Hepatocyte (in vitro differentiated cells): Measurements from ENCODE around the gene LECT2. TPM values are rescaled to one million over a fixed set of nuclear protein-coding genes. Genes with fewer than 3 reads are reported as not detected.

Experiments
- DNase-seq: peaks from one replicate; pipeline ENCODE4 v3.0.0-alpha.2; 2016; ENCODE audit warnings: low spot score
- H2AFZ ChIP-seq: fragments of 200-600 bp; sonication (generic); 2 replicates; pipeline ENCODE4 v1.6.0; 2016; ENCODE audit warnings: antibody characterized with exemption, mild to moderate bottlenecking
- H3K27ac ChIP-seq: fragments of 200-600 bp; sonication (generic); 2 replicates; pipeline ENCODE4 v1.5.1; 2016; ENCODE audit warnings: mild to moderate bottlenecking
- H3K27me3 ChIP-seq: fragments of 200-600 bp; sonication (generic); 2 replicates; pipeline ENCODE4 v1.6.1; 2016
- H3K36me3 ChIP-seq: fragments of 200-600 bp; sonication (generic); replicated peaks from 2 replicates; pipeline ENCODE4 v1.5.1; 2016; ENCODE audit warnings: low read depth; ENCODE audit not compliant: insufficient read depth
- H3K4me1 ChIP-seq: fragments of 200-600 bp; sonication (generic); 2 replicates; pipeline ENCODE4 v1.5.1; 2016; ENCODE audit warnings: mild to moderate bottlenecking, moderate library complexity; ENCODE audit not compliant: insufficient read depth
- H3K4me2 ChIP-seq: fragments of 200-600 bp; sonication (generic); 2 replicates; pipeline ENCODE4 v1.6.0; 2016
- H3K4me3 ChIP-seq: fragments of 200-600 bp; sonication (generic); 2 replicates; pipeline ENCODE4 v1.5.1; 2016; ENCODE audit warnings: mild to moderate bottlenecking
- H3K79me2 ChIP-seq: fragments of 200-600 bp; sonication (generic); 2 replicates; pipeline ENCODE4 v1.6.0; 2017; ENCODE audit warnings: mild to moderate bottlenecking
- H3K9me2 ChIP-seq: fragments of 200-600 bp; sonication (generic); replicated peaks from 2 replicates; pipeline ENCODE4 v1.6.0; 2017; ENCODE audit warnings: mild to moderate bottlenecking; ENCODE audit not compliant: insufficient read depth
- H3K9me3 ChIP-seq: fragments of 200-600 bp; sonication (generic); 2 replicates; pipeline ENCODE4 v1.5.1; 2016; ENCODE audit warnings: low read depth, mild to moderate bottlenecking
- H4K20me1 ChIP-seq: fragments of 200-600 bp; sonication (generic); 2 replicates; pipeline ENCODE4 v1.6.0; 2016; ENCODE audit warnings: mild to moderate bottlenecking; ENCODE audit not compliant: insufficient read depth, poor library complexity, severe bottlenecking
- EZH2 ChIP-seq: fragments of 200-600 bp; sonication (generic); IDR thresholded peaks from 2 replicates; pipeline ENCODE4 v1.6.1; 2016; ENCODE audit warnings: antibody characterized with exemption, mild to moderate bottlenecking, borderline replicate concordance
- EZH2phosphoT487 ChIP-seq: fragments of 200-600 bp; sonication (generic); IDR thresholded peaks from one replicate; pipeline ENCODE4 v1.6.1; 2018; ENCODE audit warnings: antibody characterized with exemption, mild to moderate bottlenecking, low read depth, moderate library complexity; ENCODE audit not compliant: unreplicated experiment, severe bottlenecking
- WGBS: methylation state at CpG from one replicate; pipeline ENCODE4 v1.1.6; 2016; ENCODE audit warnings: low lambda C conversion rate; ENCODE audit errors: missing lambda C conversion rate; 5-methylcytosine and 5-hydroxymethylcytosine counted together
- polyA plus RNA-seq: library from polyadenylated mRNA; unstranded; fragments of >200 nt; fragmentation: Nextera tagmentation; extraction: Ambion mirVana; gene quantifications from 2 replicates; pipeline ENCODE4 v1.2.1, GENCODE V29; 2016
- total RNA-seq: library from RNA; depleted of rRNA; stranded (reverse); fragments of >200 nt; gene quantifications from 2 replicates; pipeline ENCODE4 v1.2.3, GENCODE V29; 2014
- TF ChIP-seq, protein P1 (sequence below): fragments of 200-600 bp; sonication (generic); IDR thresholded peaks from 2 replicates; pipeline ENCODE4 v1.5.1; 2016; ENCODE audit warnings: antibody characterized with exemption, mild to moderate bottlenecking; ENCODE audit not compliant: poor library complexity

Gene LECT2
- total RNA-seq (25.0 and 29.6 TPM in 2 replicates), polyA plus RNA-seq (6.3 and 12.3 TPM in 2 replicates)

DNA sequence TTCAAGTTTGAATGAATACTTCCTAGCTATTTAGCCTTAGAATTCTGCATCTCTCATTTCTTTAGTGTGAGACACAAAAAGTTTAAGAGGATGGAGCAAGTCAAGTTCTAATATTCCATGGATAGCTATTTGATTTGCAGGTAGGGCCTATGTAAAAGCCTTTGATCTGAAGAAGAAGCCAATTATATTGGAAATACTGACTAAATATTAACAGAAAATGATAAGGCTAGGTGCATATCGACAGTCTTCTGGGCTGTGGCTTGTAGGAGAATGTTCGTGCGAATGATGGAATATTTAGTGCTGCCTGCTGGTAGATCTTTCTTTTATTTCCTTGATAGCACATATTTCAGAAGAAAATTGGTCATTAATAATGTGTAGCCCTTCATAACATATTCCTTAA is at the start of gene LECT2:
TSS of gene LECT2 (minus strand) at position 85 of the 400 bp plus-strand sequence. CDS start 150 bp downstream, outside the sequence.
- no peak within 1 kb of the TSS for H2AFZ ChIP-seq
- no peaks in the 10 kb centered on the region for H4K20me1 ChIP-seq
- no peak for TF ChIP-seq EZH2phosphoT487
- no peak for TF ChIP-seq EZH2
- TF ChIP-seq, protein P1, sequence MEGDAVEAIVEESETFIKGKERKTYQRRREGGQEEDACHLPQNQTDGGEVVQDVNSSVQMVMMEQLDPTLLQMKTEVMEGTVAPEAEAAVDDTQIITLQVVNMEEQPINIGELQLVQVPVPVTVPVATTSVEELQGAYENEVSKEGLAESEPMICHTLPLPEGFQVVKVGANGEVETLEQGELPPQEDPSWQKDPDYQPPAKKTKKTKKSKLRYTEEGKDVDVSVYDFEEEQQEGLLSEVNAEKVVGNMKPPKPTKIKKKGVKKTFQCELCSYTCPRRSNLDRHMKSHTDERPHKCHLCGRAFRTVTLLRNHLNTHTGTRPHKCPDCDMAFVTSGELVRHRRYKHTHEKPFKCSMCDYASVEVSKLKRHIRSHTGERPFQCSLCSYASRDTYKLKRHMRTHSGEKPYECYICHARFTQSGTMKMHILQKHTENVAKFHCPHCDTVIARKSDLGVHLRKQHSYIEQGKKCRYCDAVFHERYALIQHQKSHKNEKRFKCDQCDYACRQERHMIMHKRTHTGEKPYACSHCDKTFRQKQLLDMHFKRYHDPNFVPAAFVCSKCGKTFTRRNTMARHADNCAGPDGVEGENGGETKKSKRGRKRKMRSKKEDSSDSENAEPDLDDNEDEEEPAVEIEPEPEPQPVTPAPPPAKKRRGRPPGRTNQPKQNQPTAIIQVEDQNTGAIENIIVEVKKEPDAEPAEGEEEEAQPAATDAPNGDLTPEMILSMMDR = no peak
- no peak within 1 kb of the TSS for H3K27ac ChIP-seq
- no peak within 1 kb of the TSS for H3K4me2 ChIP-seq
- DNase-seq = no peak
- 76% methylated on average over 3 of the region's 3 CpGs for WGBS
- no peaks in the 10 kb centered on the region for H3K36me3 ChIP-seq
- H3K79me2 ChIP-seq = no peaks in the 10 kb centered on the region
- H3K9me3 ChIP-seq = no peaks in the 10 kb centered on the region
- no peaks in the 10 kb centered on the region for H3K9me2 ChIP-seq
- H3K4me3 ChIP-seq = no peak within 1 kb of the TSS
- peaks cover 4% of the 10 kb centered on the region for H3K4me1 ChIP-seq
- H3K27me3 ChIP-seq = no peaks in the 10 kb centered on the region

DNA sequence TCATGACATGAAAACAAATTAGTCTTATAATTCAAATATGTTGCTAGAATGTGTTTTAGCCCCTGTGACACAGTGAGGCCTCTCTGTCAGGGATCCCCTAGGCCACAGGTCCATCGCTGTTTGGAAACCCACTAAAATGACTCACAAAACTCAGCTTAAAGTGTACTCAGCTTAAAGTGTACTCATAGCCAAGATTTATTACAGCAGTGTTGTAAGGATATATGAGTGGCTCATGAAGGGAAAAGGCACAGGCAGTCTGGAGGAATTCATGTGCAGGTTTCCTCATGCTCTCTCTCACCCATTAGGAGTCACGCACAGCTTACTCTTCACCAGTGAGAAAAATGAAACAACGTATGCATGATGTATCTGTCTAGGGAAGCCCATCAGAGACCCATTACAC is 49.7 kb upstream of the LECT2 start:
- Histone ChIP-seq H3K9me2 (no peaks in the 10 kb centered on the region), H3K27ac (peak overlapping the region; percentile 68), H3K4me1 (peaks cover 15% of the 10 kb centered on the region), H3K9me3 (no peaks in the 10 kb centered on the region), H3K27me3 (no peaks in the 10 kb centered on the region), H3K79me2 (no peaks in the 10 kb centered on the region), H4K20me1 (no peaks in the 10 kb centered on the region), H3K4me2 (no peak overlapping the region), H3K36me3 (no peaks in the 10 kb centered on the region), H3K4me3 (no peak overlapping the region), H2AFZ (no peak overlapping the region)
- TF ChIP-seq EZH2phosphoT487 = no peak
- 75% methylated on average over 3 of the region's 3 CpGs for WGBS
- DNase-seq = peak; percentile 51

DNA sequence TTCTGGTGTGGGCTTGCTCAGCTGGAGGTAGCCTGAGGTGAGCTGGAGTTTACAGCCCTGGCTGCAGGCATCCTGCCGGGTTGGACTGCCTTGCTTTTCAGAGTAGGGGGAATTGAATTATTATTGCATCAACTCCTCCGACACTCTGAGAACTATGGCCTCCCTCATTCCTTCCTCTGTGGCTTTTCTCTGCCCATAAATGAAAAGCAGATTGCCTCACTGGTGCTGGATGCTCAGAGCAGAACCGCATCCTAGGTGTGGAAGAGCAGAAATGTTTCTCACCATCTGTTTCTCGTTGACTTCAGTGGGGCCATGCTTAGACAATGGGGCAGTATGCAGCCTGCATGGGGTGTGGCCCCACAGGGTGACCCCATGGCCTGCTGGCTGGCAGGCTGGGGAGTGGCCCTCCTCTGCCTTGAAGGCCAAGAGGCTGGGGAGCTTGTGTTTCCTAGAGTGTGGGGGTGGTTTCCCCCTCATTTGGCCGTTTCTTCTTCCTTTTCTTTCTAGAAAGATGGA is 46.7 kb upstream of the LECT2 start:
- no peaks in the 10 kb centered on the region for H3K79me2 ChIP-seq
- H4K20me1 ChIP-seq = no peaks in the 10 kb centered on the region
- no peak overlapping the region for H3K4me3 ChIP-seq
- TF ChIP-seq EZH2phosphoT487 (no peak), EZH2 (no peak)
- TF ChIP-seq, protein P1 = no peak
- no peaks in the 10 kb centered on the region for H3K9me2 ChIP-seq
- WGBS = 51% methylated on average over 5 of the region's 5 CpGs
- peaks cover 15% of the 10 kb centered on the region for H3K4me1 ChIP-seq
- DNase-seq = no peak
- no peaks in the 10 kb centered on the region for H3K9me3 ChIP-seq
- no peaks in the 10 kb centered on the region for H3K27me3 ChIP-seq
- no peak overlapping the region for H3K4me2 ChIP-seq
- H3K36me3 ChIP-seq = no peaks in the 10 kb centered on the region
- H3K27ac ChIP-seq = peak overlapping the region; percentile 51
- H2AFZ ChIP-seq = no peak overlapping the region

DNA sequence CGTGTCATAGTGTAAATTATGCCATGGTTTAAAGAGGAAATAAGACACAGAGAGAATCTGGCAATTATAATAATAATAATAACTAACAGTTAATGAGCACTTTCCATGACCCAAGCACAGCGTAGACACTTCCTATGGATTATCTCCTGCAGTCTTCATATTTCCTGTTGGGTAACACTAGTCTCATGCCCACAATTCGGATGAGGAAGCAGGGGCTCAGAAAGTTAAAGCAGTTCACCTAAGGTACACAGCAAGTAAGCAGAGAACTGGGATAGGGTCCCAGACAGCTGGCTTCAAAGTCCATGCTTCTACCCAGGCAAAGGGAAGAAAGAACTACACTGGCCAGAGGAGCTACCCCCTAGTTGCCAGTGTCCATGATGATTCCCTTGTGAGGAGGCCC is 46.1 kb upstream of the LECT2 start:
- H3K9me2 ChIP-seq = no peaks in the 10 kb centered on the region
- no peak overlapping the region for H3K4me2 ChIP-seq
- peaks cover 15% of the 10 kb centered on the region for H3K4me1 ChIP-seq
- WGBS = 88% methylated on average over 3 of the region's 3 CpGs
- no peaks in the 10 kb centered on the region for H3K9me3 ChIP-seq
- no peak overlapping the region for H3K4me3 ChIP-seq
- no peaks in the 10 kb centered on the region for H3K27me3 ChIP-seq
- H2AFZ ChIP-seq = no peak overlapping the region
- H4K20me1 ChIP-seq = no peaks in the 10 kb centered on the region
- peak overlapping the region; percentile 51 for H3K27ac ChIP-seq
- no peak for DNase-seq
- TF ChIP-seq EZH2phosphoT487 = no peak
- TF ChIP-seq, protein P1 = no peak
- no peak for TF ChIP-seq EZH2
- no peaks in the 10 kb centered on the region for H3K36me3 ChIP-seq
- H3K79me2 ChIP-seq = no peaks in the 10 kb centered on the region
